HepG2 (cell line): ENCODE data around the gene FHL3. TPM values are rescaled to one million over a fixed set of nuclear protein-coding genes. Genes with fewer than 3 reads are reported as not detected.

ENCODE experiments used
- ASH2L ChIP-seq: fragments of 300-600, 200-600 bp; sonication (generic); IDR thresholded peaks from 2 replicates; pipeline ENCODE4 v1.7.0; 2017; ENCODE audit warnings: low read depth, mild to moderate bottlenecking, moderate library complexity, mixed read lengths, low read length; ENCODE audit not compliant: insufficient read length
- RORA ChIP-seq: sonication (generic); formaldehyde crosslinking; IDR thresholded peaks from 2 replicates; pipeline ENCODE4 v1.5.0; 2020; ENCODE audit warnings: mild to moderate bottlenecking, missing genetic modification reagents, moderate library complexity
- SOX13 ChIP-seq, 3 experiments: fragments of 450-650 bp in 1 of 3; sonication (generic) in 1 of 3; formaldehyde crosslinking in 1 of 3; IDR thresholded peaks in 2 of 3; conservative IDR thresholded peaks in 1 of 3; 2 replicates each; pipeline versions ENCODE4 v1.5.0 to v1.6.1; 2016 to 2020; ENCODE audit warnings: antibody characterized with exemption in 1 of 3, mild to moderate bottlenecking in 1 of 3, missing compliant biosample characterization in 1 of 3, missing genetic modification reagents in 1 of 3, moderate library complexity in 1 of 3
- ZBTB25 ChIP-seq: IDR thresholded peaks from 2 replicates; pipeline ENCODE4 v1.6.1; 2018; ENCODE audit warnings: missing genetic modification reagents
- ZBTB49 ChIP-seq: sonication (generic); formaldehyde crosslinking; IDR thresholded peaks from 2 replicates; pipeline ENCODE4 v1.4.0; 2020; ENCODE audit warnings: missing genetic modification reagents, borderline replicate concordance
- ZNF598 ChIP-seq: sonication (generic); formaldehyde crosslinking; IDR thresholded peaks from 2 replicates; pipeline ENCODE4 v1.5.1; 2020; ENCODE audit warnings: mild to moderate bottlenecking, missing genetic modification reagents, borderline replicate concordance
- ZNF639 ChIP-seq: conservative IDR thresholded peaks from 2 replicates; pipeline ENCODE4 v1.6.1; 2018; ENCODE audit warnings: missing genetic modification reagents
- ZUFSP ChIP-seq: sonication (generic); formaldehyde crosslinking; IDR thresholded peaks from 2 replicates; pipeline ENCODE4 v1.9.0; 2021; ENCODE audit warnings: missing genetic modification reagents, mild to moderate bottlenecking, borderline replicate concordance
- polyA plus RNA-seq, 8 experiments: library from polyadenylated mRNA; depleted of rRNA in 3 of 8; stranded (reverse) in 7 of 8; unstranded in 1 of 8; fragments of >200 nt; fragmentation: Illumina TruSeq in 4 of 8; extraction: Trizol in 4 of 8; gene quantifications; 2 replicates each; pipeline versions ENCODE4 v1.2.1 to v1.2.3, GENCODE V29; 2011 to 2016; ENCODE audit warnings: low read depth in 4 of 8, missing spikeins in 1 of 8, mixed read lengths in 1 of 8; ENCODE audit not compliant: insufficient read depth in 1 of 8
- total RNA-seq, 5 experiments: library from RNA; depleted of rRNA; stranded (reverse); fragments of >200 nt; fragmentation: Illumina TruSeq; extraction: Trizol; gene quantifications; 2 replicates each; pipeline ENCODE4 v1.2.3, GENCODE V29; 2016; ENCODE audit warnings: low read depth in 1 of 5

Gene FHL3
- total and polyA plus RNA-seq, 2 of the 13 experiments (the other 11 are each of a cell fraction or from before 2014, with no cell fraction given), result 2.8 to 6.6 TPM

GRCh38 chr1:37987679-37988078, 17.6 kb downstream of the FHL3 start (continued):
- TF ChIP-seq ZNF639 (CRISPR knock-in tag) (no peak), ZBTB49 (CRISPR knock-in tag) (no peak), ZUFSP (no peak), SOX13 (IDR thresholded peaks at IDR 0.05) (no peak), SOX13 (CRISPR knock-in tag; conservative IDR thresholded peaks at IDR 0.05 in 1 of 2, IDR thresholded peaks at IDR 0.05 in 1 of 2) (peak in 1 of 2 experiments; percentile 43; a peak in 1 of 4 replicates), ZNF598 (CRISPR knock-in tag) (no peak), ASH2L (no peak), RORA (CRISPR knock-in tag) (no peak), ZBTB25 (CRISPR knock-in tag) (peak; percentile 47; the same call in 1 of the 2 replicates)
